Activated CD8-positive, alpha-beta memory T cell treated with anti-CD3 and anti-CD28 coated beads, Interleukin-2, amount 10 ng/mL, durations not matched to agents 7 days and 5 days (primary cell): ENCODE measurements around the gene ARHGAP32. TPM values are rescaled to one million over a fixed set of nuclear protein-coding genes. Genes with fewer than 3 reads are reported as not detected.
"Not testable (repeated sequence)": the region's sequence is repeated elsewhere in the genome, so short reads cannot be mapped to it uniquely, and the experiment has no call there.

Experiments
- ATAC-seq: fragments of 150-1000 bp; cut with Tn5 transposase; one replicate; pipeline ENCODE4 v1.10.0; 2021; ENCODE audit warnings: moderate library complexity
- CTCF ChIA-PET: fragments of 350-600 bp; sonication (Branson Sonifier 250); formaldehyde crosslinking; loops from one replicate; lab custom pipeline; 2021; ENCODE audit warnings: antibody characterized with exemption; lab: Charles Lee
- DNase-seq: peaks from one replicate; pipeline ENCODE4 v3.0.0-alpha.2; 2020
- H3K27ac Mint-ChIP-seq: one replicate; pipeline ENCODE4 v1.8.0; 2021; ENCODE audit warnings: mild to moderate bottlenecking, mixed read lengths
- H3K27me3 Mint-ChIP-seq: one replicate; pipeline ENCODE4 v1.8.0; 2021; ENCODE audit warnings: mixed read lengths
- H3K36me3 Mint-ChIP-seq: one replicate; pipeline ENCODE4 v1.8.0; 2021; ENCODE audit warnings: mild to moderate bottlenecking, mixed read lengths
- H3K4me1 Mint-ChIP-seq: one replicate; pipeline ENCODE4 v1.8.0; 2021; ENCODE audit warnings: mixed read lengths
- H3K4me3 Mint-ChIP-seq: one replicate; pipeline ENCODE4 v1.8.0; 2021; ENCODE audit warnings: mild to moderate bottlenecking, moderate library complexity, mixed read lengths
- H3K9me3 Mint-ChIP-seq: one replicate; pipeline ENCODE4 v1.8.0; 2022; ENCODE audit warnings: low read depth, mixed read lengths
- total RNA-seq, 2 experiments: library from RNA; stranded (reverse); gene quantifications; one replicate each; pipeline ENCODE4 v1.2.3, GENCODE V29; 2021

ARHGAP32 gene
- total RNA-seq, 2 experiments from 2014 or later, result 1.0 to 1.3 TPM

GRCh38 chr11:129185082-129185481, 7.0 kb downstream of the ARHGAP32 start:
- DNase-seq, H3K4me1 Mint-ChIP-seq, CTCF ChIA-PET, H3K36me3 Mint-ChIP-seq, H3K27me3 Mint-ChIP-seq, H3K9me3 Mint-ChIP-seq, H3K4me3 Mint-ChIP-seq, ATAC-seq, H3K27ac Mint-ChIP-seq: not testable (repeated sequence)

GRCh38 chr11:129184581-129184980, 7.5 kb downstream of the ARHGAP32 start:
- H3K27ac Mint-ChIP-seq, result no peak overlapping the region
- no peaks in the 10 kb centered on the region for H3K27me3 Mint-ChIP-seq
- no peaks in the 10 kb centered on the region for H3K36me3 Mint-ChIP-seq

GRCh38 chr11:129167315-129167714, 24.8 kb downstream of the ARHGAP32 start:
- Mint-ChIP-seq H3K4me3 (no peak overlapping the region), H3K27ac (no peak overlapping the region), H3K4me1 (no peaks in the 10 kb centered on the region), H3K9me3 (no peaks in the 10 kb centered on the region), H3K36me3 (no peaks in the 10 kb centered on the region), H3K27me3 (no peaks in the 10 kb centered on the region)
- no peak for ATAC-seq
- CTCF ChIA-PET, result no interaction called here
- DNase-seq, result no peak

More at GRCh38 chr11:129184581-129184980, 7.5 kb downstream of the ARHGAP32 start:
- no peaks in the 10 kb centered on the region for H3K4me1 Mint-ChIP-seq
- ATAC-seq (no peak), DNase-seq (no peak)
- no peak overlapping the region for H3K4me3 Mint-ChIP-seq
- CTCF ChIA-PET, result no interaction called here
- H3K9me3 Mint-ChIP-seq, result no peaks in the 10 kb centered on the region

GRCh38 chr11:129163714-129164164, 28.4 kb downstream of the ARHGAP32 start:
- H3K27me3 Mint-ChIP-seq, result no peaks in the 10 kb centered on the region
- H3K4me1 Mint-ChIP-seq, result no peaks in the 10 kb centered on the region
- DNase-seq, result no peak
- CTCF ChIA-PET, result no interaction called here
- ATAC-seq, result no peak
- H3K36me3 Mint-ChIP-seq, result no peaks in the 10 kb centered on the region
- H3K27ac Mint-ChIP-seq, result no peak overlapping the region
- H3K9me3 Mint-ChIP-seq, result no peaks in the 10 kb centered on the region
- no peak overlapping the region for H3K4me3 Mint-ChIP-seq

- ATAC-seq, H3K4me3 Mint-ChIP-seq, CTCF ChIA-PET, H3K4me1 Mint-ChIP-seq, H3K27ac Mint-ChIP-seq, DNase-seq, H3K27me3 Mint-ChIP-seq, H3K36me3 Mint-ChIP-seq, H3K9me3 Mint-ChIP-seq: not testable (repeated sequence)
Observed at GRCh38 chr11:129157080-129157479, 35.0 kb downstream of the ARHGAP32 start.

GRCh38 chr11:129155745-129156144, 36.4 kb downstream of the ARHGAP32 start:
- Mint-ChIP-seq H3K36me3 (no peaks in the 10 kb centered on the region), H3K27me3 (no peaks in the 10 kb centered on the region)

GRCh38 chr11:129148487-129148886, 43.6 kb downstream of the ARHGAP32 start:
- no peaks in the 10 kb centered on the region for H3K4me1 Mint-ChIP-seq
- no peaks in the 10 kb centered on the region for H3K9me3 Mint-ChIP-seq
- ATAC-seq, result no peak

More at GRCh38 chr11:129155745-129156144, 36.4 kb downstream of the ARHGAP32 start:
- no peaks in the 10 kb centered on the region for H3K4me1 Mint-ChIP-seq
- CTCF ChIA-PET, result no interaction called here
- H3K4me3 Mint-ChIP-seq, result no peak overlapping the region
- no peak overlapping the region for H3K27ac Mint-ChIP-seq
- ATAC-seq, result no peak
- no peaks in the 10 kb centered on the region for H3K9me3 Mint-ChIP-seq
- no peak for DNase-seq

GRCh38 chr11:129146191-129146590, 45.9 kb downstream of the ARHGAP32 start:
- H3K9me3 Mint-ChIP-seq, result no peaks in the 10 kb centered on the region
- DNase-seq (no peak), ATAC-seq (no peak)
- H3K27me3 Mint-ChIP-seq, result no peaks in the 10 kb centered on the region
- CTCF ChIA-PET, result interaction anchor here (1.6 kb wide), 1 partner anchor 185 kb away, joined by 3 read pairs; no protein-coding TSS in a partner anchor
- H3K36me3 Mint-ChIP-seq, result no peaks in the 10 kb centered on the region
- no peak overlapping the region for H3K27ac Mint-ChIP-seq
- H3K4me3 Mint-ChIP-seq, result no peak overlapping the region
- H3K4me1 Mint-ChIP-seq, result no peaks in the 10 kb centered on the region

More at GRCh38 chr11:129148487-129148886, 43.6 kb downstream of the ARHGAP32 start:
- H3K4me3 Mint-ChIP-seq, result no peak overlapping the region
- H3K27me3 Mint-ChIP-seq, result no peaks in the 10 kb centered on the region
- DNase-seq, result no peak
- CTCF ChIA-PET, result no interaction called here
- no peaks in the 10 kb centered on the region for H3K36me3 Mint-ChIP-seq
- H3K27ac Mint-ChIP-seq, result no peak overlapping the region

- DNase-seq (no peak), ATAC-seq (no peak)
- Mint-ChIP-seq H3K36me3 (no peaks in the 10 kb centered on the region), H3K27me3 (no peaks in the 10 kb centered on the region), H3K9me3 (no peaks in the 10 kb centered on the region), H3K27ac (no peak overlapping the region), H3K4me1 (no peaks in the 10 kb centered on the region), H3K4me3 (no peak overlapping the region)
- CTCF ChIA-PET, result no interaction called here
Observed at GRCh38 chr11:129145276-129145675, 46.8 kb downstream of the ARHGAP32 start.

- CTCF ChIA-PET, result no interaction called here
- ATAC-seq (no peak), DNase-seq (no peak)
- Mint-ChIP-seq H3K9me3 (peaks cover 2% of the 10 kb centered on the region), H3K4me3 (no peak overlapping the region), H3K4me1 (no peaks in the 10 kb centered on the region), H3K27ac (no peak overlapping the region), H3K27me3 (no peaks in the 10 kb centered on the region), H3K36me3 (no peaks in the 10 kb centered on the region)
Observed at GRCh38 chr11:129144256-129144655, 47.9 kb downstream of the ARHGAP32 start.

GRCh38 chr11:129143335-129143734, 48.8 kb downstream of the ARHGAP32 start:
- Mint-ChIP-seq H3K4me3 (no peak overlapping the region), H3K9me3 (peaks cover 2% of the 10 kb centered on the region), H3K27ac (no peak overlapping the region), H3K27me3 (no peaks in the 10 kb centered on the region), H3K4me1 (no peaks in the 10 kb centered on the region), H3K36me3 (no peaks in the 10 kb centered on the region)
- ATAC-seq (no peak), DNase-seq (no peak)
- CTCF ChIA-PET, result no interaction called here

- no peaks in the 10 kb centered on the region for H3K36me3 Mint-ChIP-seq
- no peak overlapping the region for H3K4me3 Mint-ChIP-seq
- ATAC-seq (no peak), DNase-seq (no peak)
- no peak overlapping the region for H3K27ac Mint-ChIP-seq
- no peaks in the 10 kb centered on the region for H3K27me3 Mint-ChIP-seq
- H3K9me3 Mint-ChIP-seq, result peaks cover 2% of the 10 kb centered on the region
- H3K4me1 Mint-ChIP-seq, result no peaks in the 10 kb centered on the region
- CTCF ChIA-PET, result no interaction called here
Observed at GRCh38 chr11:129141748-129142523, 50.2 kb downstream of the ARHGAP32 start.

GRCh38 chr11:129131316-129131715, 60.8 kb downstream of the ARHGAP32 start:
- no peak for ATAC-seq
- no peaks in the 10 kb centered on the region for H3K36me3 Mint-ChIP-seq
- CTCF ChIA-PET, result interaction anchor here (1.6 kb wide), 1 partner anchor 13 kb away, joined by 4 read pairs; no protein-coding TSS in a partner anchor

More at GRCh38 chr11:129131316-129131715, 60.8 kb downstream of the ARHGAP32 start:
- no peak overlapping the region for H3K4me3 Mint-ChIP-seq
- no peaks in the 10 kb centered on the region for H3K9me3 Mint-ChIP-seq
- H3K4me1 Mint-ChIP-seq, result no peaks in the 10 kb centered on the region
- H3K27ac Mint-ChIP-seq, result no peak overlapping the region
- no peak for DNase-seq
- no peaks in the 10 kb centered on the region for H3K27me3 Mint-ChIP-seq
